HG03066 (cell line): ENCODE results near the gene SMAD2.
"Not testable (repeated sequence)": the region's sequence is repeated elsewhere in the genome, so short reads cannot be mapped to it uniquely, and the experiment has no call there.

Experiments
- ATAC-seq: cut with Tn5 transposase; IDR thresholded peaks from one replicate; pipeline ENCODE4 v1.9.1; 2021; ENCODE audit warnings: low read depth; ENCODE audit not compliant: unreplicated experiment

The SMAD2 gene

DNA sequence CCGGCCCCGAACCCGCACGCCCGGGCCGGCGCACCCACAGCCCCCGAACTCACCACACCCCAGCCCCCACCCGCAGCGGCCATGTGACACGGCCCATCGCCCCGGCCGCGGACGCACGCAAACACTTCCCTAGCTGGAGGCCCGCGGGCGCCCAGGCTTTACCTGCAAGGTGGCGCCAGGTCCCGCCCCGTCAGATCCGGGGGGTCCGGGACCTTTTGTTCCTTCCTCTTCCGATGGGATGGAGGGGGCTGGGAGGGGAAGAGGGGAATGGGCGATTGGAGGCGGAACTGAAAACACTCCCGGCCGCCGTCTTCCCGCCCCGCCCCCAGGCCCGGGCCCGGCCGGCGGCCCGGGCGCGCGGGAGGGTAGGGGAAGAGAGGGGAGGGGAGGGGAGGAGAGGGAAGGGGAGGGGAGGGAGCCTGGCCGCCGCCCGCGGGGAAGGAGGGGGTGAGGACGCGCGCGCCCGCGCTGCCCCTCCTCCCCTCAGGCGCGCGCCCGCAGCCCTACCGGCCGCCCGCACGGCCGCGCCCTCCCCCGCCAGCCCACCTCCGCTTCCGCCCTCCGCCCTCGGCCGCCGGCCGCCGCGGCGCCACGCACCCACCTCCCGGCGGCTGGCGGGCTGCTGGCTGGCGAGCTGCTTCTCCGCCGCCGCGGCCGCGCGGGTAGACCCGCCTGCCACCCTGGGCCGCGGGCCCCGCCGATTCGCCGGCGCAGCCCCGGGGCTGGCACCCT, at the start of gene SMAD2:
TSS of gene SMAD2 (minus strand) at position 461 of the 732 bp plus-strand sequence. CDS start 33,903 bp downstream, outside the sequence.
- ATAC-seq, result peak; percentile 44

DNA sequence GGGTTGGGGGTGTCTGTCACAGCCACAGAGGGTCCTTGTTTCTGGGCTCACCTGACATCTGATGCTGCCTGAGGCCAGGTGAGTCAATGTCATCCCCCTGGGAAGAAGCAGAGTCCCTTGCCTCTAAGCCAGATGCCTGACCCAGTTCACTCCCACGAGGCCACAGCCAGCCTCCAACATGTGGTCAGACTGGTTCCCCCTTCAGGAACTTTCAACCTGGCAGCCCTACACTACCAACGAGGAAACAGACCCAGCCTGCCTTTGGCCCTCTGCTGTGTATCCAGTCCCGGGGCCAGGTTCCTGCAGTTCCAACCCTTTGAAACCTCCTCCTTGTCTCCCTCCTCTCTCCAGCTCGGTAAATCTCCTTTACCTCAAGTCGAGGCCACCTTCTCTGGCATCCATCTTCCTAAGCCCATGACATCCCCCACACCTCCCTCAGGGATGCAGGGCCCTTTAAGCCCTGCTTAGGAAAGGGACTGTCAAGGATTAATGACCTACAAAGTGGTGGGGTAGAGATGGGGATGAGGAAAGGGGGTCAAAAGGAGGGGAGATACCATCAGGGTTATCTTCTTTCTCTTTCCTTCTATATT, 49.2 kb upstream of the SMAD2 start:
- ATAC-seq, result no peak

DNA sequence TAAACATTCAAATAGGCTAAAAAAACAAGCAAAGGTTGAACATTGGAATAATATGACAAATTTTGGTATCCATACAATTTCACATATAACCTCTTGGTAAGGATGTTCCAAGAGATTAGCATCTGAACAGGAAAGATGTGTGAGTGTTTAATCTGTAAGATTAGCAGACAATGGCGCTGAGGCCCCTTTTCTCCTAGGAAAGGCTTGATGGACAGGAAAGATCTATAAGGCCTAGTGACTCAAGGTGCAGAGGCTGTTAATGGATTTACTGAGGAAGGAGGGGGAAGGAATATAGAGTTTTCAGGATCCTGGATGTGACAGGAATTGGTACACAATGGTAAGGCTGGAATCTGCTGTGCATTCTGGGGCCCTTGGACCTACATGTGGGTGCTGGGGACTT, 48.1 kb upstream of the SMAD2 start:
- no peak for ATAC-seq

DNA sequence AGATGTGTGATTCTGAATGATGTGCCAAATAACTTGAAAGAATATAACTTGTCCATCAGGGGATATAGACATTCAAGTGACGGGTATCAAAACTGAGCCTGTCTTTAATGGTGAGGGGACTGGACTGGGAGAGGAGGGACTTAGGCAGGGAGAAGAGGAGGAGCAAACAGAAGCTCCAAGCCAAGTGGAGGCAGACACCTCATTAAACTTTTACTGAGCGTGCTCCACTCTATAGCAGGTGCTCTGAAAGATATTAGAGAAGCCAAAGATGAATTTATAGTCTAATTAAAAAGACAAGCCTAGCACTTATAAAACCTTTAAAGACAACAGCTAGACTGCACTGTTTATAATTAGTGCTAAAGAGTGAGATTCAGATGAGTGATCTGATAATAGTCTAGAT, 47.7 kb upstream of the SMAD2 start:
- no peak for ATAC-seq

DNA sequence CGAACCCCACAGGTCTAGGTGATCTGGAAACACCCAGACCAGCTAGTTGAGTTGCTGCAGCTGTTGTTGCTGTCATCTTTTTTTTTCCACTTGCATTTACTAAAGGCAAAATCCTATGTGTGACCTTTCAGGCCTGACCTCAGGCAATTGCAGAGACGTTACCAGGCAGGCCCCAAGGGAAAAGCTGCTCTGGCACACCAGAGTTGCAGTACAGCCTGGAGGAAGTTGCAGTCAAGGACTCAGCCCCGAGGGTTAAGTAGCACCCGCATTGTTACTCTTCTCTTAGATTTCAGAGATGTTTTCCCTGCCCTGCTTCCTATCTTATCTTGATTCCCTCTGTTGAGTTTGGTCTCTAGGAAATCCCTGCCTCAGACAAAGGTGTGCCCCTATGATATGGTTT, 45.2 kb upstream of the SMAD2 start:
- ATAC-seq, result no peak

DNA sequence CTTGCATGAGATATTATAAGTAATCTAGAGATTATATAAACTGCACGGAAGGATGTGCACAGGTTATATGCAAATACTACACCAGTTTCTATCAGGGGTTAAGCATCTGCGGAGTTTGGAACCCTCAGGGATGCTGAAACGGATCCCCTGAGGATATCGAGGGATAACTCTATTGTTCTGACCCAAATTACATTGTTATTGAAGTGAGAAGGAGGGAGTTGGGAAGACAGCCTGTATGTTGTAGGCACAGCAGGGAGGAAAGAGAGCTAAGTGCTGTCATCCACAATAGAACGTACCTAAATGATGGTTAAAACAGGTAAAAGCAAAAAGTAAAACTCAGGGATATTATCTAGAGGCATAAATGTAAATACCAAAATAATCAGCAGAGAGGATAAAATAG, 44.6 kb upstream of the SMAD2 start:
- no peak for ATAC-seq

DNA sequence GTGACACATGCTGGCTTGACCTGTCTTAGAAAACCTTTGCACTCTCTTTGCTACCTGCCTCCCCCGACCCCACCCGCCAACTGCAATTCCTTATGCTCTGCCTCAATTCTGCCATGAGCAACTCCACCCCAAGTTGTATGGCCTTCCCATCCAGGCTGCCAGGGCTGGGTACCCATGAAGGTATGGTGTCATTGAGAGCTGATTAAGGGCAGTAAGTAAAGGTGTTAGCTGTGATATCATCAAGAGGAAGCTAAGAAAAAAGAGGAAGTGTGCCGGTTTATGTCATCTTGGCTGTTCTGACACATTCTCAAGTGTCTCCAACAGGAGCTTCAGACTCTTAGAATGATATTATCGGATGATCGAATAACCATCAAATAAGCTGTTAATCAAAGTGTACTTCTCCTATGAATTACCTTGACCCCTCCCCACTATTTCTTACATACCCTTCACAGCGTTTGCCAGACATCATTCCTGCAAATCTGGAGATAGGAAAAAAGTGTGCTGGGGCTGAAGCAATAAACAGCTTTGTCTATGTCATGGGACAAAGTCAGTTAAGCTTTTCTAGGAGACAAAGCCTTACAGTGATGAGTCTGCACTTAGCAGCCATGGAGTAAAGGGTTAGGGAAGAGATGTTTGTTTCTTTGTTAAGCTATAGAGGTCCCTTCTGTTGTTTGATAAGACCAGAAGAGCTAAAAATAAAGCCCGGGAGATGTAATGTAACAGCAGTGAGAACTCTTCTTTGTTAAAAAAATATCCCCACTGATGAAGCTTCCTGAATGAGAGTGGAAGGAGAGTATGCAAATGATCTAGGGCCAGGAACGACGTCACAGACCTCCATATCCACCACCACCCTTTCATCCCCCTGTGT, 40.4 kb upstream of the SMAD2 start:
- peak; percentile 70 for ATAC-seq

DNA sequence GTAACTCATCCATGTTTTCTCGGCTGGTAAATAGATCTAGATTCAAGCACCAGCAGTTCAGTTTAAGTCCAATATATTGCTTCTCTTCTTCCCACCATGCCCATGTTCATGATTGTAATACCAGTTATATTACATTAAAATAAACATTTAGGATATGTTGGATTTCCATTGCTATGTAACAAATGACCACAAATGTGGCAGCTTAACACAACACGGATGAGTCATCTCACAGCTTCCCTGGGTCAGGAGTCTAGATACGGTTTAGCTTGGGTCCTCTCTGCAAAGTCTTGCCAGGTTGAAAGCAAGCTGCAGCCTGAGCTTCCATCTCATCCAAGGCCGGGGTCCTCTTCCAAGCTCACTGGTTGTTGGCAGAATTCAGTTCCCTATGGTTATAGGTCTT, 39.4 kb upstream of the SMAD2 start:
- ATAC-seq, result no peak

DNA sequence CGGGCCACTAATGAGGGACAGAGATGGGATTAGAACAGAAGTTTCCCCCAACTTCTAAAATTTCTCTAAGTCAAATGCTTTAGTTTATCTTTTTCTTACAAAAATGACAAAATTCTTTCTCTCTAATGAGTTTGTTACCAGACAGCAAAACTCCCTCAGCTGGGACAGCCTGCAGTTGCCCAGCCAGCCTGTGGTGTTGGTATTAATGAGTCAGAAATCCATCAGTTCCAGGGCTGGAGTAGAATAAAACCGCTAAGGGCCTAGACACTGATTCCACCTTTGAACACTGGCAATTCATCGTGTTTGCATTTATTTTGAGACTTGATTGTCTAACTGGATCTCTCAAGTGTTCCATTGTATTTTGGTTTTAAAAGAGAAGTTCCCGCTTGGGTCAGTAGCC, 38.3 kb upstream of the SMAD2 start:
- no peak for ATAC-seq

DNA sequence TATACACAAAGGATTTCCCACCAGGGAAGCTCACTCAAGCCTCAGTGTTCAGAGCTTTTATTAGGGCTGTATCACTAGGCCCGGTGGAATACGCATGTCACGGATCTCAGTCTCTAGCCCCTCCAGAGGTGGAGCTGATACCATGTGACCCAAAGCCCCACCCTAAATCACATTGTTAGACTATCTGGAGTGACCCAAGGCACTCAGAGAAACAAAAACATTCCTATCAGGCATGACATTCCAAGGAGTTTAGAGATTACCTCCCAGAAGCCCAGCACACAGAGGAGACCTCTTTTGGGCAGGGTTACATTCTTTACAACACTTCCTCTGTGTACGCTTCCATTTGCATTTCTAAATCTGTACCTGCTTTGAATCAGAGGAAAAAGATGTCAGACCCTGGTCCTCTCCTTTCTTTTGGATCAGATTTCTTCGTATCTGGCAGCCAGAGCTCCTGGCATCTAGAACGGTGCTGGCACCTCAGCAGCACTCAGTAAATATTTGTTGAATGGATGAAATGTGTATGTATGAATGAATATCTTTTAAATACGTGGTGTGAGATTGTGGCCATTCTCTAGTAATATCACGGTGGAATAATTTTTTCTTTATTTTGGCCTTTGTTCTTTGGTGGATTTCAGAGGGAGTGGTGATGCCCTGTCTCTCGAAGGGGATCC, 37.7 kb upstream of the SMAD2 start:
- ATAC-seq, result no peak

DNA sequence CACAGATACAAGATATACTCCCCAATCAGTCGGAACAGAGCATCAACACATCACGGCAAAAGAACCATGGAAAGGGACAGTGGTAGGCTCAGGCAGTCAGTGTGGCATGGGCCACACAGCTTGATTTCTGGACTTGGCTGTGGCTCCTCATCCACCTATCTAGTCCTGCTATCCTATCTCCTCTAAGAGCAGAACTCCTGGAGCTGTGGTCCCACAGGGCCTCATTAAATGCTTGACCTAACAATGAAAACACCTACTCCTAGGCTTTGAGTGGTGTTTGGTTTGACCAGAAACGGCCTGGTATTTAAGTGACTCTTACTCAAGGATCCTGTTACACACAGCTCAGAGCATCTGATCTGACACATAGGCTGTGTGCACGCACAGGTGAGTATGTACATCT, 33.6 kb upstream of the SMAD2 start:
- no peak for ATAC-seq

DNA sequence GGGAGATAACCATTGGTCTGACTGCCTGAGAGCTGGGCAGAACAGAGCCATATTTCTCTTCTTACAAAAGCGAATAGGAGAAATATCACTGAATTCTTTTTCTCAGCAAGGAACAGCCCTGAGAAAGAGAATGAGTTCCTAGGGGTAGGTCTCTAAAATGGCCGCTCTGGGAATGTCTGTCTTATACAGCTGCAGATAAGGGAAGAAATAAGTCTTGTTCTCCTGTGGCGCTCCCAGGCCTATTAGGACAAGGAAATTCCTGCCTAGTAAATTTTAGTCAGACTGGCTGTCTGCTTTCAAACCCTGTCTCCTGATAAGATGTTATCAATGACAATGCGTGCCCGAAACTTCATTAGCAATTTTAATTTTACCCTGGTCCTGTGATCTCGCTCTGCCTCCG, 30.5 kb upstream of the SMAD2 start:
- not testable (repeated sequence) for ATAC-seq

DNA sequence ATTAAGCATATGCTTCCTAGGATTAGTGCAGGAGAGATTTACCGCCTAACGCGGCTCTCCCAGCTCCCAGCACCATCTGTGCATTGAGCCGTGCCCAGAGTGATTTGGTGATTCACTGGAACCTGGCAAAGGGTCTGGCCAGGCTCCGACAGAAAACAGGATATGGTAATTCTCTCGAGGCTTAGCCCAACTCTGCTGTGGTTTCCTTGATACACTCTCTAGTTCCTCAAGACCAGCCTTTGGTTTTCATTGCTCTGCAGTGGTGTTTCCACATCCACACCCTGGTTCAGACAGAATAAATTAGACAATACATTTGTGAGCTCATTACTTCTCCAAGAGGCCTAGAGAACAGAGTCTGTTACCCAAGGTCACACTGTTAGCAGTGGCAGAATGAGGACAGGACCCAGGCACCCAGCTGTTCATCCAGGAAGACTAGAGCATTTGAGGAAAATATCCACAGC, 23.0 kb upstream of the SMAD2 start:
- peak; percentile 85 for ATAC-seq

DNA sequence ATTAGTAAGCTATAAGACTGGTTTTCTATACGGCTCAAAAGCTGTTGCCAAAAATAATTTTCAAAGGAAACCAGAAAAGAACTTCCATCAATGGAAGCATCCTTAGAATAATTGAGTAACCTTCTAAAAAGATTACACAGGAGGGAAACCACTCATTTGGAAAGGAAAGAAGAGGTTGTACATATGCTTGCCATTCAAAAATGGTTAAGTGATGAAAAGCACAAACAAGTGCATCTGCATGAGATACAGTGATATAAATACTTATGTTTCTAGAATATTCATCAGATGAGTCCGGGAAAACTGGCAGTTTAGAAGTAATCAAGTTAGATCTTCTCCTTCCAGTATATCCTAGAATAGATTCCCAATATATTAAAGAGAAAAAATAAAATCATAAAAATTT, 20.1 kb upstream of the SMAD2 start:
- no peak for ATAC-seq

DNA sequence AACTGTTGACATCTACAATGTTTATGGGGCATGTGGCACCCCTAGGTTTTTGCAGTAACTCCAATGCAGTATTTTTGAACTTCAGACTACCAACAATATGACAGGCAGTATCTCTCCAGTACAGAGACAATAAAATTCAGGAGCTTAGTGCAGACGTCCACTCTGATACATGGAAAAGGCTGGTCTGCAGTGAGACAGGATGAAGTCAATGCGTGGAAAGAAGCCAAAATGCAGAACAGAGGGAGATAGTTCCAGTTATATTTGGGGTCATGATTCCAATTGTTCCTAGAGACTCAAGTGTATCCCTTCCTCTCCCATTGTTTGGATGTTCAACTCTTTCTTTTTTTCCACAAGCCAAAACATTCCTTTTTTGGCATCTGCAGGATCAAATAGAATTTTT, 18.7 kb upstream of the SMAD2 start:
- ATAC-seq, result no peak

DNA sequence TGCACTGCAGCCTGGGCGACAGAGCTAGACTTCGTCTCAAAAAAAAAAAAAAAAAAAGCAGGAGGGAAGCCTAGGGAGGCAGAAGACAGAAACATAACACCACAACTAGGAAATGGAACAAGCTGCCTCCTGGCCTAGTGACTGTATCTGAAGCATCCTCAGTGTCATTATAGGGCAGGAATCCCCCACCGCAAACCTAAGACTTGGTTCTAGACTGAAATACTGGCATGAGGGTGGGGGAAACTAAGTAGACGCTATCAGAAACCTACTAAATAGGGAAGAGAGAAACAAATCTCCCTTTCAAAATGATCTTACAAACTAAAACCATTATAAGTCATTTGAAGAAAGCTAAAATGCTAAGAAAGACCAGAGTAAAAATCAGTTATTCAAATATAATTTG, 16.4 kb upstream of the SMAD2 start:
- ATAC-seq, result no peak

DNA sequence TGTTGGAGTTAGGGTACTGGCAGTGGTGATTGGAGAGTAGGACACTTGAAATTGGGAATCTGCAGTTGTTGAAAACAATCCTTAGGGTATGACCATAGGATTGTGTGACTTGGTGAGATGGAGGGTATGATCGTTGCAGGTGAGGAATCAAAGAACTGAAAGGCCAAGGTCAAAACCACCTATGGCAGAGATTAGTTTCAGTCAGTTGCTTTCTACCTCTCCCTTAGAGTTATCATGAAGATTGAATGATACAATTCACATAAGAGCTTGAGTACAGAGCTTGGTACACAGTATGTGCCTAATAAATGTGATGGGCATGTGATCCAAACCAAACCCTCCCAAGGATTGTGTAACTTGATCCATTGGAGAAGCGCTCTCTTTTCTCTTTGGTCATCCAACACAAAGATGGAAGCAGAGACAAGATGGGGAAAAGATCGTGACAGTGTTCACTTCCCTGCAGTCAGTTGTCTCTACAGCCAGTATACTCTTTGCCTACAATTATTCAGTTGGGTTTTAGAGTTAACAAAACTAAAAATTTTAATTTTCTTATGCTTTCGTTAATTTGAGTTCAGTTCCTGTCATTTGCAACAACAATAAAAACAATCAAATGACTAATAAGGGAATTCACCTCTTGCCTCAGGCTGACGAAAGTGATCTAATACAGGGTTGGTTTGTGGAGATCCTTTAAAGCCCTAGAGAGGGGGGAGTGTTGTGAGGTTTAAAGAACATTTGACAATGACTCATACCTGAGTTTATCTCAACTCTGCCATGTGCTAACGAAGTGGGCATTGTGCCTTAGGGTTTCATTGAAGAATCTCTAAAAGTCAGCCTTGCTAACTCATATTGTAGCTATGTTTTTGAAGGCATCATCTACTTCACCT, 14.8 kb upstream of the SMAD2 start:
- ATAC-seq, result no peak

DNA sequence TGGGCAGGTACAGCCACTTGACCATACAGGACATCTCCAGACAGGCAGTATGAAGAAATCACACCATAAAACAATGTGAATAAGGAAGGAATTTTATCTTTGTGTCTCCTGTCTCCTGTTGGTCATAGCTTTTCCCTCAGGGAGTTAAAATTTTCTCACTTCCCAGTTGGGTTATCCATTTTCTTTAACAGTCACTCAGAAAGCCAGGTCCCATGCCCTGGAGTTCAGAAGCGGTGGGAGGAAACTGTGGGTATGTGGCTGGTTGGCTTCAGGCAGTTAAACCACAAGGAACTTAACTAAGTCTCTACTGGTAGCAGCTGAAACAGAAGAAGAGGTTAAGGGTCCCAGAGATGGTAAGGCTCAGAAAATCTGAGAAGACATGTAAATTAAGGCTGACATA, 6.5 kb upstream of the SMAD2 start:
- ATAC-seq, result no peak

DNA sequence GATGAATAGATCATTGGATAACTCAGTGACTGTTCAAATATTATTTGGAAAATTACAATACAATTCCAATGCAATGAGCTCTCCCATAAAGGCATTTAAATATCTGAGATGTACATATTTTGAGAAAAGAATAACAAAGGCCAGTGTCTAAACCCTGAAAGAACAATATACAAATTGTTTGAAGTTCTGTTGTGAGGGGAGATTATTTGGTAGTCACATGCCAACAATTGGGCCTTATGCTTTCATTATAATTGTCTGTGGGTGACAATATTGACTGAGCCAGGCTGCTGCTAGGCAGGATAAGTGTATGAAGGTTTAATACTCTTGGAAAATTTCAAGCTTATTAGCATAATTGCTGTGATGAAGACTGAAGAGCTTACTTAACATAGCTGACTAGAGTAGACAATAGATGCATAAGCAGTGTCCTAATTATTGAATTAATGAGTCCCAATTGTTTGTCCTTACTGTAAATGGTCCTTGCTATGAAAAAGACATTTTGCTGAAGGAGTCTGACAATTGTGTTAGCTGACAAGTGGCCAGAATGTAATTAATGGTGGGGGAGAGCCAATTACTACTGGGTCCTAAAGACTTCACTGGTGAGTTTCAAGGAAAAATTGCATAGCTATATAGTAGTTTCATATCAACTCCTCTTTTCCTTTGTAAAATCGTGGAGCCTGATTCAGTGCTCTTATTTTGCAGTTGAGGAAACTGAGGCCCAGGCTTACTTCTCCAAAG, 5.0 kb upstream of the SMAD2 start:
- ATAC-seq, result no peak
